Stimulated activated CD8-positive, alpha-beta memory T cell treated with anti-CD3 and anti-CD28 coated beads, Interleukin-12 subunit alpha, Interleukin-12 subunit beta, amount 100 ng/mL, for 4 hours (primary cell): ENCODE data around the gene ODAM.
"Not testable (repeated sequence)": the region's sequence is repeated elsewhere in the genome, so short reads cannot be mapped to it uniquely, and the experiment has no call there.

Source experiments
- DNase-seq: peaks from one replicate; pipeline ENCODE4 v3.0.0-alpha.2; 2020; ENCODE audit warnings: low read depth

The ODAM gene

GRCh38 chr4:70221818-70222217 lies 26.3 kb downstream of the ODAM start:
- DNase-seq, result not testable (repeated sequence)

- no peak for DNase-seq
Measured at GRCh38 chr4:70225824-70226223, 30.3 kb downstream of the ODAM start, which contains the start of gene FDCSP. TSS of gene FDCSP (plus strand) at chr4:70226124. CDS start at chr4:70231195, 5,071 bp downstream.

GRCh38 chr4:70236125-70236524 lies 40.6 kb downstream of the ODAM start:
- DNase-seq, result no peak

GRCh38 chr4:70239131-70239883 lies 43.8 kb downstream of the ODAM start:
- no peak for DNase-seq

- DNase-seq, result no peak
Measured at GRCh38 chr4:70239884-70240591, 44.5 kb downstream of the ODAM start.

- DNase-seq, result not testable (repeated sequence)
Measured at GRCh38 chr4:70242297-70242696, 46.8 kb downstream of the ODAM start, which contains the start of gene CSN3. TSS of gene CSN3 (plus strand) at chr4:70242597. CDS start at chr4:70244820, 2,223 bp downstream.

GRCh38 chr4:70243091-70243490 lies 47.6 kb downstream of the ODAM start:
- no peak for DNase-seq

GRCh38 chr4:70251250-70251944 lies 55.9 kb downstream of the ODAM start:
- no peak for DNase-seq

- no peak for DNase-seq
Measured at GRCh38 chr4:70251945-70252277, 56.4 kb downstream of the ODAM start.
